Common myeloid progenitor, CD34-positive (primary cell): Measurements from ENCODE around the gene ZMYND10.
A peak's percentile ranks its signal among the peaks of the same experiment; 100 is the strongest.

Source experiments
- CTCF ChIA-PET: fragments of 350-600 bp; sonication (Branson Sonifier 250); formaldehyde crosslinking; loops from one replicate; lab custom pipeline; 2021; ENCODE audit warnings: antibody characterized with exemption; lab: Charles Lee
- POLR2A ChIA-PET: fragments of 350-600 bp; sonication (Branson Sonifier 250); formaldehyde crosslinking; loops from one replicate; lab custom pipeline; 2021; ENCODE audit warnings: antibody characterized with exemption; lab: Charles Lee
- DNase-seq, 3 donors: peaks; one replicate each; pipeline versions ENCODE4 v3.0.0 to v3.0.0-alpha.2; 2013
- H3K27ac ChIP-seq, 2 experiments: 1 replicate in 1 of 2; 2 replicates in 1 of 2; pipeline ENCODE4 v1.7.0; 2013; ENCODE audit warnings: inconsistent platforms in 2 of 2, low read length in 2 of 2, mild to moderate bottlenecking in 2 of 2, low read depth in 1 of 2, moderate library complexity in 1 of 2; ENCODE audit not compliant: severe bottlenecking in 2 of 2, insufficient read depth in 1 of 2, poor library complexity in 1 of 2
- H3K27me3 ChIP-seq, 5 experiments: replicated peaks in 2 of 5; 1 replicate in 3 of 5; 2 replicates in 2 of 5; pipeline versions ENCODE4 v1.6.1 to v1.7.0; 2013; ENCODE audit warnings: low read length in 4 of 5, mild to moderate bottlenecking in 2 of 5, moderate library complexity in 2 of 5, inconsistent platforms in 1 of 5; ENCODE audit not compliant: insufficient read depth in 5 of 5, control insufficient read depth in 4 of 5
- H3K36me3 ChIP-seq, 4 experiments: 1 replicate in 2 of 4; 2 replicates in 2 of 4; pipeline versions ENCODE4 v1.6.1 to v1.7.0; 2013; ENCODE audit warnings: low read length in 3 of 4, control low read depth in 1 of 4, mild to moderate bottlenecking in 1 of 4; ENCODE audit not compliant: control insufficient read depth in 4 of 4, insufficient read depth in 4 of 4
- H3K4me1 ChIP-seq, 4 experiments: 1 replicate in 3 of 4; 2 replicates in 1 of 4; pipeline versions ENCODE4 v1.6.1 to v1.7.1; 2013; ENCODE audit warnings: low read length in 3 of 4, mild to moderate bottlenecking in 3 of 4, control low read depth in 1 of 4, inconsistent platforms in 1 of 4, moderate library complexity in 1 of 4; ENCODE audit not compliant: control insufficient read depth in 4 of 4, insufficient read depth in 4 of 4; ENCODE audit errors: control extremely low read depth in 1 of 4
- H3K4me3 ChIP-seq, 7 experiments: 1 replicate in 4 of 7; 2 replicates in 3 of 7; pipeline versions ENCODE4 v1.5.1 to v1.7.0; 2013; ENCODE audit warnings: mild to moderate bottlenecking in 7 of 7, low read length in 6 of 7, moderate library complexity in 6 of 7, inconsistent platforms in 2 of 7, low read depth in 2 of 7, control low read depth in 1 of 7; ENCODE audit not compliant: insufficient read depth in 4 of 7, control insufficient read depth in 1 of 7; ENCODE audit errors: extremely low read depth in 1 of 7
- H3K9me3 ChIP-seq, 5 experiments: 1 replicate in 4 of 5; 2 replicates in 1 of 5; pipeline versions ENCODE4 v1.6.1 to v1.7.1; 2013; ENCODE audit warnings: low read length in 4 of 5, mild to moderate bottlenecking in 2 of 5, inconsistent platforms in 1 of 5, low read depth in 1 of 5, moderate library complexity in 1 of 5; ENCODE audit not compliant: control insufficient read depth in 4 of 5, insufficient read depth in 2 of 5; ENCODE audit errors: control extremely low read depth in 1 of 5
- WGBS: methylation state at CpG from one replicate; pipeline ENCODE4 v1.1.5; 2013; ENCODE audit not compliant: insufficient coverage; 5-methylcytosine and 5-hydroxymethylcytosine counted together

Gene ZMYND10

DNA sequence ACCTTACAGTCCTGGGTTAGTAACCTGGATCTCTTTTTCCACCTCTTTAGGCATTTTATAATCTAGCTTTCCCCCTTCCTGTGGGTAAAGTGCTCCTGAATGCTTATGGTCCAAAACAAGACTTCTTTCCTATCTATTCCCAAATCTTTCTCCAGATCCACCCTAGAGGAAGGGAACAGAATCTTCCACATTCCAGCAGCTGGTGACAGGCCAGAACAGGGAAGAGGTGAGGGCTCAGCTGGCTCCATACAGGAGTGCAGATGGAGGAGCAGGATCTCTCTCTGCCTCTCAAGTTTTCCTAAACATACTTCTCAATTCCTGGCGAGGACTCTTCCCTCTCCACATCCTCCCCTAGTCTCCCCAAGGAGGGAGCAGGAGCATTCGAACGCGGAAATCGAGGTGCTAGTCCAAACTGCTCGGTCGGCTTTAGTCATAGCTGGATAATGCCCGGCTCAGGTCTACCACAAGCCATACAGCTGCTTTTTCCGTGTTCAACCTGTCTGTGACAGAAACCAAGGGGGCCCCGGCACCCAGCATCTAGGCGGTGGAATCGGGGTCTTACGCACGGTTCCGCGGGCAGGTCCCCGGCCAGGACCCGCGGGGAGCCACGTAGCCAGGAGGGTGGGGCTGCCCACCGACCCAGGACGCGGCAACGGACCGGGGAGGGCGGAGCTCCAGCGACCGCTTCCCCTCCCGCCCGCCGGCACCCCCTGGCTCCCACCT is 8.9 kb downstream of the ZMYND10 start:
- WGBS, result 10% methylated on average over 11 of the region's 31 CpGs
- Histone ChIP-seq H3K27ac (peak overlapping the region; percentile 93 to 97), H3K36me3 (peaks cover 0 to 39% (median 30%) of the 10 kb centered on the region in 4 experiments), H3K4me3 (peak overlapping the region; percentile 64 to 91 (median 79)), H3K4me1 (peaks cover 13 to 72% (median 65%) of the 10 kb centered on the region in 4 experiments), H3K27me3 (no peaks in the 10 kb centered on the region), H3K9me3 (no peaks in the 10 kb centered on the region)
- POLR2A ChIA-PET, result interaction anchor here (0.9 to 3.6 kb wide), 8 partner anchors 8 to 76 kb away, joined by 3 to 31 read pairs (median 5); partner anchors contain the start of genes CYB561D2, HYAL3, NAA80 and NPRL2
- CTCF ChIA-PET, result interaction anchor here (0.9 to 6.0 kb wide), 12 partner anchors 8 to 1331 kb away, joined by 3 to 51 read pairs (median 6); partner anchors contain the start of genes CYB561D2, HYAL2, NPRL2 and TUSC2
- no peak for DNase-seq

DNA sequence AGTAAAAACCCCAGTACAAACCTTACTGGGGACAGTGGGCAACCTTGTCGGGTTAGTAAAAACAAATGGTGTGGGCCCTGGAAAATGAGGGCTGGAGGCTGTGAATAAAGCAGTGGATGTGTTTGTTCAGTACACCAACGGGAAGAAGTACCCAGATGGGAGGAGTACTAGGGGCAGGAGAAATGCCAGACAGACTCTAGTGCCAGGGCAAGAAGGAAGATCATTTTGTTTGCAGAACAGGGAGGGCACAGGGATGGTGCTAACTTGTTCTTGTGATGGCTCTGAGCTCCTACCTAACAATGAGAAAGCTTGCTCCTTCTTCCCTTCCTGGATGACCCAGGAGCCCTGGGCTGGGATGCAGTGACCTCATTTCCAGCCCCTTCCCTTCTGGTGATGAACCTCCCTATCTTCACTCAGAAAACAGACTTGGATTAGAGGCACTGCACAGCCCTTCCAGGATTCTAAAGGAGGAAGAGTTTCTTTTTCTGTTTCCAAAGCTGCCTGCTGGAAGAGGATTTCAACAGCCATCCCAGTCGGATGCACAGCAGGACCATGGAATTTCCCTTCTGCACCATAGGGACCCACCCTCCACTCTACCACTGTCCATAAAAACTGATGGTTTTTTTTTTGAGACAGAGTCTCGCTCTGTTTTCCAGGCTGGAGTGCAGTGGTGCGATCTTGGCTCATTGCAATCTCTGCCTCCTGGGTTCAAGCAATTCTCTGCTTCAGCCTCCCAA is 11.0 kb downstream of the ZMYND10 start:
- no peaks in the 10 kb centered on the region for H3K27me3 ChIP-seq
- H3K36me3 ChIP-seq, result peaks cover 2 to 60% (median 48%) of the 10 kb centered on the region in 4 experiments
- peaks cover 6 to 51% (median 48%) of the 10 kb centered on the region in 4 experiments for H3K4me1 ChIP-seq
- CTCF ChIA-PET, result interaction anchor here (1.2 to 2.9 kb wide), 4 partner anchors 9 to 14 kb away, joined by 3 to 16 read pairs (median 8); partner anchors contain the start of gene HYAL2
- POLR2A ChIA-PET, result no interaction called here
- peak overlapping the region; percentile 36 to 97 for H3K27ac ChIP-seq
- no peak for DNase-seq
- WGBS, result 84% methylated on average over 5 of the region's 5 CpGs
- H3K9me3 ChIP-seq, result no peaks in the 10 kb centered on the region
- H3K4me3 ChIP-seq, result peak overlapping the region in 1 of 7 experiments; percentile 9

GRCh38 chr3:50333744-50334328 is 11.7 kb downstream of the ZMYND10 start:
- ChIA-PET POLR2A (no interaction called here), CTCF (interaction anchor here (0.9 to 1.8 kb wide), 4 partner anchors 9 to 35 kb away, joined by 3 to 16 read pairs (median 4); partner anchors contain the start of gene HYAL2)
- no peaks in the 10 kb centered on the region for H3K9me3 ChIP-seq
- peak overlapping the region; percentile 36 to 97 for H3K27ac ChIP-seq
- WGBS, result 90% methylated on average over 11 of the region's 12 CpGs
- DNase-seq, result no peak
- H3K27me3 ChIP-seq, result no peaks in the 10 kb centered on the region
- peaks cover 5 to 64% (median 52%) of the 10 kb centered on the region in 4 experiments for H3K36me3 ChIP-seq
- H3K4me3 ChIP-seq, result no peak overlapping the region
- H3K4me1 ChIP-seq, result peaks cover 5 to 45% (median 42%) of the 10 kb centered on the region in 4 experiments

- peaks cover 5 to 60% (median 51%) of the 10 kb centered on the region in 4 experiments for H3K36me3 ChIP-seq
- WGBS, result 97% methylated on average over 19 of the region's 19 CpGs
- no peak overlapping the region for H3K27ac ChIP-seq
- H3K27me3 ChIP-seq, result no peaks in the 10 kb centered on the region
- H3K9me3 ChIP-seq, result no peaks in the 10 kb centered on the region
- ChIA-PET POLR2A (no interaction called here), CTCF (interaction anchor here (1.2 to 1.5 kb wide), 3 partner anchors 13 to 85 kb away, joined by 3 read pairs; no protein-coding TSS in a partner anchor)
- H3K4me1 ChIP-seq, result peaks cover 4 to 42% (median 38%) of the 10 kb centered on the region in 4 experiments
- no peak for DNase-seq
- H3K4me3 ChIP-seq, result no peak overlapping the region
Measured at GRCh38 chr3:50331364-50331907, 14.1 kb downstream of the ZMYND10 start.

DNA sequence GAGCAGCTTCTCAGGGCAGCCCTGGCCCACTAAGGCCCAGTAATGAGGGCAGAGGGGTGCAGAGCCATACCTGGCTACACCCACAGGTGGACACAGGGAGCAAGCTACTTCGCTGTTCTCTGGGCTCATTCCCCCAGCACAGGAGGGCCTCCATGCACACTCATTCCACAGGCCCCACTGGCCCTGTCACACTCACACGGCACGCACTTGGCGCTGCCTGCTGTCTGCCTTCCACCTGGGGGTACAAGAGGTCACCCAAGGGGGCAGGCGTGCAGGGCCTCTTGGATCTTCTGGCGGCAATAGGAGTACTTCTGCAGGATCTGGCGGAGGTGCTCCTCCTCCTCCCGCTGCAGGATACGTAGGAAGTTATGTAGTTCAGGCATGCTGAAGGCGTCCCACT is 15.2 kb downstream of the ZMYND10 start:
- ChIA-PET POLR2A (no interaction called here), CTCF (interaction anchor here (1.3 to 3.5 kb wide), 4 partner anchors 7 to 52 kb away, joined by 3 to 21 read pairs (median 4); partner anchors contain the start of gene RASSF1)
- H3K9me3 ChIP-seq, result no peaks in the 10 kb centered on the region
- H3K36me3 ChIP-seq, result peaks cover 5 to 59% (median 52%) of the 10 kb centered on the region in 4 experiments
- peaks cover 0 to 39% (median 31%) of the 10 kb centered on the region in 4 experiments for H3K4me1 ChIP-seq
- H3K27ac ChIP-seq, result no peak overlapping the region
- H3K27me3 ChIP-seq, result no peaks in the 10 kb centered on the region
- 97% methylated on average over 10 of the region's 10 CpGs for WGBS
- H3K4me3 ChIP-seq, result no peak overlapping the region
- no peak for DNase-seq

- H3K36me3 ChIP-seq, result peaks cover 5 to 47% (median 43%) of the 10 kb centered on the region in 4 experiments
- no peaks in the 10 kb centered on the region for H3K27me3 ChIP-seq
- peak within 1 kb of the TSS; percentile 67 to 94 (median 84) for H3K4me3 ChIP-seq
- ChIA-PET CTCF (interaction anchor here (1.0 to 3.5 kb wide), 13 partner anchors 9 to 136 kb away, joined by 3 to 21 read pairs (median 5); partner anchors contain the start of genes GNAT1, HYAL1, HYAL3 and NAA80), POLR2A (interaction anchor here (0.6 to 2.3 kb wide), 7 partner anchors 10 to 1172 kb away, joined by 3 to 31 read pairs (median 5); partner anchors contain the start of genes HYAL1, HYAL3, NAA80 and RASSF1)
- peak; percentile 96 to 98 (median 97) for DNase-seq
- WGBS, result 3% methylated on average over 49 of the region's 55 CpGs
- peaks cover 0 to 40% (median 28%) of the 10 kb centered on the region in 4 experiments for H3K4me1 ChIP-seq
- H3K27ac ChIP-seq, result peak within 1 kb of the TSS; percentile 67 to 87
- H3K9me3 ChIP-seq, result no peaks in the 10 kb centered on the region
Measured at GRCh38 chr3:50327943-50328691, 17.4 kb downstream of the ZMYND10 start, which contains the start of gene TUSC2. TUSC2 (minus strand) TSS chr3:50328223; CDS start chr3:50328099, 124 bp downstream.
